Ramos (cell line): ENCODE measurements around the gene DENND5B.
"Not testable (repeated sequence)": the region's sequence is repeated elsewhere in the genome, so short reads cannot be mapped to it uniquely, and the experiment has no call there.

Experiments
- in situ Hi-C: fragments of 300-500 bp; cut with MboI; formaldehyde crosslinking; loops from one replicate; pipeline ENCODE4 v1.14.3; 2022; ENCODE audit warnings: low sequenced_read_pairs; ENCODE audit not compliant: unreplicated experiment

Gene DENND5B

GRCh38 chr12:31566547-31566946 lies 24.4 kb downstream of the DENND5B start:
- in situ Hi-C loops = no loop called here

- in situ Hi-C loops = no loop called here
Observed at GRCh38 chr12:31562594-31563328, 28.2 kb downstream of the DENND5B start.

- in situ Hi-C loops = no loop called here
Observed at GRCh38 chr12:31560516-31560915, 30.4 kb downstream of the DENND5B start.

- in situ Hi-C loops = no loop called here
Observed at GRCh38 chr12:31558521-31558920, 32.4 kb downstream of the DENND5B start.

- in situ Hi-C loops = no loop called here
Observed at GRCh38 chr12:31557707-31558106, 33.2 kb downstream of the DENND5B start.

GRCh38 chr12:31555466-31555865 lies 35.5 kb downstream of the DENND5B start:
- in situ Hi-C loops = not testable (repeated sequence)

- in situ Hi-C loops = not testable (repeated sequence)
Observed at GRCh38 chr12:31550590-31550989, 40.3 kb downstream of the DENND5B start.

- in situ Hi-C loops = no loop called here
Observed at GRCh38 chr12:31536672-31537071, 54.3 kb downstream of the DENND5B start.

GRCh38 chr12:31533470-31533869 lies 57.5 kb downstream of the DENND5B start:
- in situ Hi-C loops = no loop called here

GRCh38 chr12:31531893-31532292 lies 59.0 kb downstream of the DENND5B start:
- in situ Hi-C loops = no loop called here

- in situ Hi-C loops = no loop called here
Observed at GRCh38 chr12:31528095-31528494, 62.8 kb downstream of the DENND5B start.

GRCh38 chr12:31527083-31527482 lies 63.9 kb downstream of the DENND5B start:
- in situ Hi-C loops = no loop called here

GRCh38 chr12:31526158-31526546 lies 64.8 kb downstream of the DENND5B start:
- in situ Hi-C loops = no loop called here

- in situ Hi-C loops = no loop called here
Observed at GRCh38 chr12:31525496-31526157, 65.3 kb downstream of the DENND5B start.

- in situ Hi-C loops = no loop called here
Observed at GRCh38 chr12:31524791-31525495, 66.0 kb downstream of the DENND5B start.

- in situ Hi-C loops = no loop called here
Observed at GRCh38 chr12:31523306-31523705, 67.6 kb downstream of the DENND5B start.

- in situ Hi-C loops = no loop called here
Observed at GRCh38 chr12:31522607-31523006, 68.3 kb downstream of the DENND5B start.

- in situ Hi-C loops = no loop called here
Observed at GRCh38 chr12:31521964-31522363, 69.0 kb downstream of the DENND5B start.

- in situ Hi-C loops = no loop called here
Observed at GRCh38 chr12:31519511-31519910, 71.4 kb downstream of the DENND5B start.

- in situ Hi-C loops = no loop called here
Observed at GRCh38 chr12:31518680-31519227, 72.2 kb downstream of the DENND5B start.

GRCh38 chr12:31517994-31518393 lies 72.9 kb downstream of the DENND5B start:
- in situ Hi-C loops = no loop called here
